ENCODE measurements around the gene NXPH4.
A peak's percentile ranks its signal among the peaks of the same experiment; 100 is the strongest.

NXPH4 gene

DNA sequence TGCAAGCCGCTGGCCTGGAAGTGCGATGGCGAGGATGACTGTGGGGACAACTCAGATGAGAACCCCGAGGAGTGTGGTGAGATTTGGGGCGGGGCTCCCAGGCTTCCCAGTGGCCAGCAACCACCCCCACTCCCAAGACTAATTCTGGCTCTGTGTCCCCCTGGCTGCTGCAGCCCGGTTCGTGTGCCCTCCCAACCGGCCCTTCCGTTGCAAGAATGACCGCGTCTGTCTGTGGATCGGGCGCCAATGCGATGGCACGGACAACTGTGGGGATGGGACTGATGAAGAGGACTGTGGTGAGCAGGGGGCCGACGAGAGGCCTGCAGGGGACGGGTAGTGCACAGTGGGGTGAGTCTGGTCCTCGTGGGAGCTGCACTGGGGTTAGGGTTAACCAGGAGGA, 12.1 kb upstream of the NXPH4 start:
- no peak for DNase-seq

DNA sequence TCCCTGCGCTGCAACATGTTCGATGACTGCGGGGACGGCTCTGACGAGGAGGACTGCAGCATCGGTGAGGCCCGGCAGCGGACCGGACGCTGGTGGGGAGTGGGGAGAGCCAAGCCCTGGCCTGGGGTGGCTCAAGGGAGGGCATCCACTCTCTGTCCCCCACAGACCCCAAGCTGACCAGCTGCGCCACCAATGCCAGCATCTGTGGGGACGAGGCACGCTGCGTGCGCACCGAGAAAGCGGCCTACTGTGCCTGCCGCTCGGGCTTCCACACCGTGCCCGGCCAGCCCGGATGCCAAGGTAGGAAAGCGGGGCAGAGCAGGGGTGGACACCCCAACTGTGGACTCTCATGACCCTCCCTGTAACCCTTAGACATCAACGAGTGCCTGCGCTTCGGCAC, 11.4 kb upstream of the NXPH4 start:
- DNase-seq: no peak

DNA sequence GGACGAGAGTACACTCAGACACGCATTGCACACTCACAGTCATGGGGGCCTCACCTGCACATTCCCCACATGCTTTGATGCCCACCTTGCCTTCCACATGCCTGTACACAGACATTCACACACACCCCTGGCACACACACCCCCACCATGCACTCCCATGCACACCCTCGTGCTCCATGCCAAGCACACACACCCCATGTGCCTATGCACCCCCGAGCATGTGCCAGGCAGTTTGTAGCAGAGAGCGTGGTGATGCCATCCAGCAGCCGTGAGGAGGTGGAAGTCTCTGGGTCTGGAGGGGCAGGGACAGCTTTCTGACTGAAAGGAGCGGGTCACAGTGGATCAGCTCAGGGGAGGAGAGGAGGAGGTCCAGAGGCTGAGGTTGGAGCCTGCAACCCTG, 10.7 kb upstream of the NXPH4 start:
- DNase-seq: no peak

DNA sequence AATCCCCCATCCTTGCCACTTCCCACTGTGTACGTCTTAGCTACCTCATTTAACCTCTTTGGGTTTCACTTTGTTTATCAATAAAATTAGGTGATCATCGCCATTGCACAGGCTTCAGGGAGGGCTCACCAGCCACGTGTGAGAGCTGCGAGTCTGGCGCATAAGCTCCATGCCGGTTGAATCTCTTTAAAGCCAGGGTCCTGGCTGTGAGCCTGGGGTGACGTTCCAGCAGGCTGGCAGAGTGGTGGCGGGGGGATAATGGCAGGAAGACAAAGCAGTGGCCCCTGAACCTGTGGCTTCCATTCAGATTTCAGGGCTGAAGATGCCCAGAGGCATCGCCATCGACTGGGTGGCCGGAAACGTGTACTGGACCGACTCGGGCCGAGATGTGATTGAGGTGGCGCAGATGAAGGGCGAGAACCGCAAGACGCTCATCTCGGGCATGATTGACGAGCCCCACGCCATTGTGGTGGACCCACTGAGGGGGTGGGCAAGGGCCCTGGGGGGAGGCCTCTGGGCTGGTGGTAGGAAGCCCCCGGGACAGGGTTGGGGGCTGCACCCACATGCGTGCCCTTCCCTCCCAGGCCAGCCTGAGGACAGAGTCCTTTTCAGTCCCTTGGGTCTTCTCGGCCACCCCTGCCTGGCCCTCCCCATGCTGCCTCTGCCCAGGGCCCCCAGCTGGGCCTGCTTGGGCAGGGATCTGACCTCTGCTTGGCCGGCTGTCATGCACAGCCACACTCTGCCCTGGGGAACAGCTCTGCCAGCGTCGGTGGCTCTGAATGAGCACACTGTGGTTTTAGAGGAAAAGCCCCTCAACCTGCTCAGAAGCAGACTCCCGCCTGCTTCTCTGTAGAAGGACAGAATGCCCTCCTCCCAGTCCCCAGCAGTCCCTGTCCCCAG, 8.6 kb upstream of the NXPH4 start:
- DNase-seq: no peak

DNA sequence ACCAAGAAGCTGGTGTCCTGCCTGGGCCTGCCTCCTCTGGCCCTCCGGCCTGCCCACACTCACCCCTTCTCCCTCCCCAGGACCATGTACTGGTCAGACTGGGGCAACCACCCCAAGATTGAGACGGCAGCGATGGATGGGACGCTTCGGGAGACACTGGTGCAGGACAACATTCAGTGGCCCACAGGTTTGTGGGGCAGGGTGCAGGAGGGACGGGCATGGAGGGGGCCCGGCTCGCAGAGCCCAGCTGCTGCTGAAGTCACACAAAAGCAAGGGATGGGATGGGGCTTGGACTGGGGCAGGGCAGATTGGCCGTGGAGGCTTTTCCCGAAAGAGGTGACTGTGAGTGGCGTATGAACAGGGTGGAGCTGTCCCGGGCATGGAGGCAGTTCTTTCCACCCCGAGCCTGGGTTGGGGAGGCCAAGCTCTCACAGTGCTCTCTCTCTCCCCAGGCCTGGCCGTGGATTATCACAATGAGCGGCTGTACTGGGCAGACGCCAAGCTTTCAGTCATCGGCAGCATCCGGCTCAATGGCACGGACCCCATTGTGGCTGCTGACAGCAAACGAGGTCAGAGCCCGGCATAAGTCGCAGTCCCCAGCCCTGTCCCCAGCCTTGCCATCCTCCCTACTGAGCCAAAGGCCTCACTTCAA, 7.8 kb upstream of the NXPH4 start:
- no peak for DNase-seq

DNA sequence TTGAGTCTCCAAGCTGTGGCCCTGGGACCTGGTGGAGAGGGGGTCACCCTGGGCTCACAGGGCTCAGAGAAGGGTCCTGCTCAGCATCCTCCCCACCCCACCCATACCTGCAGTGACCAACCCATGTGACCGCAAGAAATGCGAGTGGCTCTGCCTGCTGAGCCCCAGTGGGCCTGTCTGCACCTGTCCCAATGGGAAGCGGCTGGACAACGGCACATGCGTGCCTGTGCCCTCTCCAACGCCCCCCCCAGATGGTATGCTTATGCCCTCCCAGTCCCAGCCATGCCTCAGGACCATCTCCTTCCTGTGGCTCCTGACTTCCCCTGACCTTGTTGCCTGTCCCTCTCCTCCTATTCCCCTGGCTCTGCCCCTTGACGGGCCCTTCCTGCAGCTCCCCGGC, 6.7 kb upstream of the NXPH4 start:
- no peak for DNase-seq

DNA sequence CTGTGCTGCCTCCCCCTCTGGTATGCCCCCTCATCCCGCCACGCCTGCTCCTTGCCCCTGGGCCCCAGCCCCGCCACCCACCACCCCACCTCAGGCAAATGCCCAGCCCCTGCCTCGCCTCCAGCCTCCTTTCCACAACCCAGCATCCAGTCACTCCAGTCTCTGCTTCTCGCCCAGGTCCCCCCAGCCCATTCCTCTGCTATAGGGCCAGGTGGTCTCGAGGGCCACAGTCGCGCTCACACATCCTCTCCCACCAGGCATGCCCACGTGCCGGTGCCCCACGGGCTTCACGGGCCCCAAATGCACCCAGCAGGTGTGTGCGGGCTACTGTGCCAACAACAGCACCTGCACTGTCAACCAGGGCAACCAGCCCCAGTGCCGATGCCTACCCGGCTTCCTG, 6.1 kb upstream of the NXPH4 start:
- DNase-seq: no peak

DNA sequence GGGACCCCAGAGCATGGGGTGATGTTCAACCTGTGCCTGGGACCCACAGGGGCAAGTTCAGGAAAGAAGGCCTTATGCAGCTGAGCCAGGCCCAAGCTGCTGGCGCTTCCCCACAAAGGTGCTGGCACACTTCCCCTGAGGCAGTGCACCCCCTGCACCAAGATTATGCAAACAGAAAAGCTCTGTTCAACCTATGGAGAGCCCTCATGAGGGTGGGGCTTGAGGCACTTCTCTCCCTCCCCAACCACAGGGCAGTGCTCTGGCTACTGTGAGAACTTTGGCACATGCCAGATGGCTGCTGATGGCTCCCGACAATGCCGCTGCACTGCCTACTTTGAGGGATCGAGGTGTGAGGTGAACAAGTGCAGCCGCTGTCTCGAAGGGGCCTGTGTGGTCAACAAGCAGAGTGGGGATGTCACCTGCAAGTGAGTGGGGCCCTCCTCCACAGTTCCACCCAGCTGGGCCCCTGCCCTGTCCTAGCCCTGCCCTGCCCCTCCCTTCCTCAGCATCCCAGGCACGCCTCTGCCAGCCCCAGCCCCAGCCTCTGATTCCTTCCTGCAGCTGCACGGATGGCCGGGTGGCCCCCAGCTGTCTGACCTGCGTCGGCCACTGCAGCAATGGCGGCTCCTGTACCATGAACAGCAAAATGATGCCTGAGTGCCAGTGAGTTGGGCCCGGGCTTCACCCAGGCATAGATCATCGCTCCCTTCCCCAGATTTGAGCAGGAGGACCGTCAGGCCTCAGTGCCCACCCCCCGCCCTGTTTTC, 5.5 kb upstream of the NXPH4 start:
- no peak for DNase-seq

DNA sequence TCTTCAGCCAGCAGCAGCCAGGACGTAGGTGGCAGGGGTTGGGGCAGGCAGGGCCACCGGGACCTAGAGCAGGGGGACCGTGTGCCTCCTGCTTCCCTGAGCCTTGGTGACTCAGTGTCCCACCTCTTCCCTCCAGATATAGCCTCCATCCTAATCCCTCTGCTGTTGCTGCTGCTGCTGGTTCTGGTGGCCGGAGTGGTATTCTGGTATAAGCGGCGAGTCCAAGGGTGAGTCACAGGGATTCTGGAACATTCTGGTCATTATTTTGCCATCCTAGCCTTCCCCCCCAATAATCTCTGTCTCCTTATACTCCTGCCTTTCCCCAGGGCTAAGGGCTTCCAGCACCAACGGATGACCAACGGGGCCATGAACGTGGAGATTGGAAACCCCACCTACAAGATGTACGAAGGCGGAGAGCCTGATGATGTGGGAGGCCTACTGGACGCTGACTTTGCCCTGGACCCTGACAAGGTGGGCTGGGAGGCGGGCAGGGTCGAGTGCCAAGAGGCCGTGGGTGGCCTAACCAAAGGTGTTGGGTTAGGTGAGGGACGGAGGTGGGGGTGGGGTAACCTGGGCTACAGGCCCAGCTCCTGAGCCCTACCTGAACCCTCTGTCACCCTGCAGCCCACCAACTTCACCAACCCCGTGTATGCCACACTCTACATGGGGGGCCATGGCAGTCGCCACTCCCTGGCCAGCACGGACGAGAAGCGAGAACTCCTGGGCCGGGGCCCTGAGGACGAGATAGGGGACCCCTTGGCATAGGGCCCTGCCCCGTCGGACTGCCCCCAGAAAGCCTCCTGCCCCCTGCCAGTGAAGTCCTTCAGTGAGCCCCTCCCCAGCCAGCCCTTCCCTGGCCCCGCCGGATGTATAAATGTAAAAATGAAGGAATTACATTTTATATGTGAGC, 4.5 kb upstream of the NXPH4 start:
- no peak for DNase-seq

DNA sequence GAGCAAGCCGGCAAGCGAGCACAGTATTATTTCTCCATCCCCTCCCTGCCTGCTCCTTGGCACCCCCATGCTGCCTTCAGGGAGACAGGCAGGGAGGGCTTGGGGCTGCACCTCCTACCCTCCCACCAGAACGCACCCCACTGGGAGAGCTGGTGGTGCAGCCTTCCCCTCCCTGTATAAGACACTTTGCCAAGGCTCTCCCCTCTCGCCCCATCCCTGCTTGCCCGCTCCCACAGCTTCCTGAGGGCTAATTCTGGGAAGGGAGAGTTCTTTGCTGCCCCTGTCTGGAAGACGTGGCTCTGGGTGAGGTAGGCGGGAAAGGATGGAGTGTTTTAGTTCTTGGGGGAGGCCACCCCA, 3.9 kb upstream of the NXPH4 start:
- DNase-seq: no peak

DNA sequence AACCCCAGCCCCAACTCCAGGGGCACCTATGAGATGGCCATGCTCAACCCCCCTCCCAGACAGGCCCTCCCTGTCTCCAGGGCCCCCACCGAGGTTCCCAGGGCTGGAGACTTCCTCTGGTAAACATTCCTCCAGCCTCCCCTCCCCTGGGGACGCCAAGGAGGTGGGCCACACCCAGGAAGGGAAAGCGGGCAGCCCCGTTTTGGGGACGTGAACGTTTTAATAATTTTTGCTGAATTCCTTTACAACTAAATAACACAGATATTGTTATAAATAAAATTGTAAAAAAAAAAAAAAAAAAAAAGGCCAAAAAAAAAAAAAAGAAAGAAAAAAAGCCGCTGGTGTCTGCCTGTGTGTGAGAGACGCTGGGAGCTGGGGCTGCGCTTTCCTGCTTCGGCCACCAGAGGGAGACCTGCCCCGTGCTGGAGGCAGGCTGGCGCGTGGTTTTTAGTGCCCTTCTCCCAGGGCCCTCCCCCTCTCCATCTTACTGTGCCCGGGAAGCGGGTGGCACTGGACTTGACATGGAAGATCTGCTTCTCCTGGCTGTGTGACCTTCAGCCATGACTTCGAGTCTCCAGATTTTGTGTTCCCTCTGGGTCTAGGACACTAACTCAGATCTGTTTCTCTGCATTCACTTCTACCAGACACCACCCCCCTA, 3.4 kb upstream of the NXPH4 start:
- peak; percentile 63 for DNase-seq

DNA sequence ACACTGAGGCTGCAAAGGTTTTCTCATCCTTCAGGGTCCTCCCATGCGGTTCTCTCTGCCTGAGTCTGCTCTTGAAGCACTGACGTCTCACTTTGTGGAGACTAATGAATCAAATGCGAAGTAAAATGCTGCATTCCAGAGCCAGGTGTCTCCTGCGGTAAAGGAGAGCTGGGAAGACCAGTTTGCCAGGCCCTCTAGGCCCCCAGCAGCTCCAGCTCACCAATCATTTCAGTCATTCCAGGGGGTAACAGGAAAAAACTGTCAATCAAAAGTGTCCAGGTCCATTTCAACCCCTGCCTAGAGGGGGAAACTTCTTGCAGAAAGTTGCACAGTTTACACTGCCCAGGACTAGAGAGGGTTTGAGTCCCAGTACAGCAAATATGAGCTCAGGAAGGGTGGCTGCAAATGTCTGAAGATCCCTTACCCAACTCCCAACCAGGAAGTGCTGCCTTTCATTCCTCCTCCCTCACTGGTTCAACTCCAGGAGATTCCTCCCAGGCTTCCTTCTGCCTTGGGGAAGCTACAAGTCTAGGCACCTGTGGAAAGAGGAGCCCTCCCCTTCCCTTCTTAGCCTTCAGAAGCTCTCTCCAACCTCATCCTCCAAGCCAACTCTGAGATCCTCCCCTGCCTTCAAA, 2.7 kb upstream of the NXPH4 start:
- no peak for DNase-seq

DNA sequence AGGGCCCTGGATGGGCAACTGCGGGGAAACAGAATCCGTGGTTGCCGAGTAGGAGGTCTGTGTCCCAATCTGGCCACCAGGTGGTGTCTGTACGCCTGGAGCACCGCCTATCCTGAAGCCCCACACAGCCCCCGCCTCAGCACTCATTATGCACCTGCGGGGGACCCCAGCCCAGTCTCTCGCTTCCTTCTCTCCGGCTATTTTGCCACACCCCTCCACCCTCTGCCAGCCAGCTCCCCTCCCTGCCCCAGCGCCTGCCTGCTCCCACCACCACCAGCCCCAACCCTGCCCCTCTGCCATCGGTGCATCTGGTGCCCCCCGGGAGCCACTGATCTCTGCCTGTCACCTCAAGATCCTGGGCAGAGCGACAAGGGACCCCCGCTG, 2.2 kb upstream of the NXPH4 start:
- peak; percentile 68 for DNase-seq

DNA sequence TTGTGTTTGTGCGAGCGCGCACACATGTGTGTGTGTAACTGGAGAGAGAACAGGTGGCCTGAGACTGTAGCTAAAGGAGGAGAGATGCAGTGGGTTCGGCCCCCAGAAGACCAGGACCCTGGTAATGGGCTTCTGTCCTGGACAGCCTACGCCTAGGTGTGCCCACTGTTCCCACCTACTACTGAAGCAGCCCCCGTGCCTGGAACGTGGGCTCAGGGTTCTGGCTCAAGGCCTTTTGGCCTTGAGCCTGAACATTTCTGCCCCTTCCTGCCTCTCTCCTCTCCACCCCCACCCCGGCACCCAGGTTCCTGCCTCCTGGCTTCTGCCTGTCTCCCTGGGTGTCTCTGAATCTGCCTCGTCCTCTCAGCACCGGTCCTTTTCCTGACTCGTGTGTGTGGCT, 1.5 kb upstream of the NXPH4 start:
- no peak for DNase-seq

DNA sequence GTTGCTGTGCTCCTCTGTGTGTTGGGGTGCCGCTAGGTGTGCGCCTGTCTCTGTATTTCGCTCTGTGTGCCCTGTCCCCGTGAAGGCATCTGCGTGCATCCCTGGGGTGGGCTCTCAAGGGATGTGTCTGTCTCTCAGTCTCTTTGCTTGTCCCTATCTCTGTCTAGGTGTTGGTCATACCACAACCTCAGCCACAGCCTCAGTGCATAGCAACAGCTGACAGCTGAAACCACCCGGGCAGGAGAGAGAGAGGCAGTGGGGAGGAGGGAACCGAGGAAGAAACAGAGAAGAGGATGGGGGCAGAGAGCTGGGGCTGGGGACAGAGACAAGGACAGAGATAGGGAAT, 953 bp upstream of the NXPH4 start:
- no peak for DNase-seq

DNA sequence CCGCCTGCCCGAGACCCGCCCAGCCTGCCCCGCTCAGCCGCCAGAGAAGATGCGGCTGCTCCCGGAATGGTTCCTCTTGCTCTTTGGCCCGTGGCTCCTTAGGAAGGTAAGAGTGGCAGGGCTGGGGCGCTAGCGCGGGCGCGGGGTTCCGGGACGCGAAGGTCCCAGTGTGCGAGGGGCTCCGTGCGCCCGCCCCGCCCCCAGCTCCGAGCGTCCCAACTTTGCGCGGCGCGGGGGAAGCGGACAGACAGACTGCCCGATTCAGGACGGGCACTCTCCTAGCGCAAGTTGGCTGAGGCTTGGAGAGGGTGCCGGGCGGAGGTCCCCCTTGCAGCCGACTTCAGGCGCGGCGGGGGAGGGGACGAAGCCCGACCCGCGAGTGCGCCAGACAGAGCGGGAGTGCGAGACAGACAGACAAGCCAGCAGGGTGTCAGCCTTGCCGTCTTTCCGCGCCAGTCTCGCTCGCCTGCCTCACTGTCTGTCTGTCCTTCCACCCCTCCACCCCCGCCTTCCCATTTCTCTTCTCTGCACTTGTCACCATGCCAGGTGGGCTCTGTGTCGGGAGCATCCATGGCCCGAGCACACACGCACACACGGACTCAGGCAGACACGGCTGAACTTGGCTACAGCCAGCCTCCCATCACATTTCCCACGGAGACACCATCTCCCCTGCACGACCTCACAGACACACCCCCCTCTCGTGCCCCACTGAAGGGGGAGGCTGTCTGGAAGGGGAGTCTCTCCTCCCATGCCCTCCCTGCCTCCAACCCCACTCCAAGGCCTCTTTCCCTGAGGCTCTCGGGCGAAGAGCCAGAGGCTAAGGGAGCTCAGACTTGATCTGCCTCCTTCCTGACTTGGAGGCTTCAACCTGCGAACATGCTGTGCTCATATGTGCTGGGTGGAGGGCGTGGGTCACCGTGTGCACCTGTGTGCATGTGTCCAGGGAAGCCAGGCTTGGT, 606 bp downstream of the NXPH4 start:
- no peak for DNase-seq

DNA sequence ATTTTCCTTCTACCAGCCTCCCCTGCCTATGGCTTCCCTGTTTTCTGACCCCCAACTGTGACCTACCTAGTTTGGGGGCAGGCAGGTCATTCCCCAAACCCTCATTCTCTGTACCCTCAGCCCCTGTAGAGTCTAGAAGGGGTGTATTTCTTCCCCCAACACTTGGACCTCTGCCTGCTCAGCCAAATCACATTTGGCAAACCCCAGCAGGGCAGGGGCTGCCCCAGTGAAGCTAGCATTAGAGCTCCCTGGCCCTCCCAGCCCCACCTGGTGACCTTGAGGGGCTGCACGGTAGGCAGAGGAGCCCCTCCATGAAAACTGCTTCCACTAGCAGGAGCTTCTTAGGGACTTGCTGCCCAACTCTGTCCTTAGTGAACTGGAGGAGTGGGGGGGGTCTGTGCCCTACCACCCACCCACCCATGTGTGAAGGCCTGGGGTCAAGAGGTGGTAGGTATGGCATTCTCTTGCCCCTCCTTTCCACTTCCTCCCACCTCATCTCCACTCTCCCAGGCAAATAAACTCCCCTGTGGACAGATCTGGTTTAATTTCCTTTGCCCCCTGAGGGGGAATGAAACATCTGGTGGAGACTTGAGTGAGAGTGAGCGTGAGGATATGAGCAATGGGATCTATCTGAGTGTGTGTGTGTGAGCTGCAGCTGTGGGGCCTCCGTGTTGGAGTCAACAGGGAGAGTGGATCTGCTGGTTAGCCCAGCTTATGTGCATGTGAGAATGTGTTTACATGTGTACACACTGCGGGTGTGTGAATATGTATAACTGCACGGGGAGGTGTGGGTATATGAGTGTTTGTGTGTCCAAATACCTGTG, 1.6 kb downstream of the NXPH4 start:
- DNase-seq: no peak

DNA sequence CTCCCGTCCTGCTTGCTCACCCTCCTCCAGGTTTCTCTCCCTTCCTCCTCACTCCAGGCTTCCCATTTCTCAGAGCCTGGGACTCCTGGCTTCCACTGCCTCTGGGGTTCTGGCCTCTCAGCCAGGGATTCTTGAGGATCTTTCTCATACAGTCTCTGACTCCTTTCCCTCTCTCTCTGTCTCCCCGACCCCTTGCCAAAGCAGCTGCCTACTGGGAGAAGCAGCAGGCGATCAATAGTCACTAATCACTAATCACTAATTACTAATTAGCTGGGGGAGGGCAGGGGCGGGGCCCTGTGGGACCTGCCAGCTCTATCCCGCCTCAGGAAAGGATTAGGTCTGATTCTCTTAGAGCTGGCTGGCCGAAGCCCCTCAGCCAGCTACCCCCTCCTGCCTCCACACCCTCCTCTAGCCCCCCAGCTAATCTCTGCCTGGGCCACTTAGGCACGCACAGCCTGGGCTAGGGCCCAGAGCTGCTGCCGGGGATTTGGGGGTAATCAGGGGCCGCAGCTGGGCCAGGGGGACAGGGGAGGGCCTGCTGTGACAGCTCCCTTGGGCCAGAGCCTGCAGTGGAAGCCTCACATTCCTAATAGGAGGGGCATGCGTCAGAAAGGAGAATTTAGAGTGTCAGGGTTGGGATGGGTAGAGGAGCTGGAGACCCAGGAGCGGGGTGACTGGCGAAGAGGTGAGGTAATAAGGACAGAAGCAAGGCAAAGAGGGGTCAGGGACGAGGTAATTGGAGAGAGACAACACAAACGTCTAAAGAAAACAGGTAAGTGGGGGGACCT, 2.8 kb downstream of the NXPH4 start:
- no peak for DNase-seq
